NCI-H1436 (cell line): ENCODE results near the gene PHKA1.
"Not testable (repeated sequence)": the region's sequence is repeated elsewhere in the genome, so short reads cannot be mapped to it uniquely, and the experiment has no call there.

Source experiments
- DNase-seq: peaks from one replicate; lab custom pipeline; 2025; lab: John Stamatoyannopoulos, UW

The PHKA1 gene

DNA sequence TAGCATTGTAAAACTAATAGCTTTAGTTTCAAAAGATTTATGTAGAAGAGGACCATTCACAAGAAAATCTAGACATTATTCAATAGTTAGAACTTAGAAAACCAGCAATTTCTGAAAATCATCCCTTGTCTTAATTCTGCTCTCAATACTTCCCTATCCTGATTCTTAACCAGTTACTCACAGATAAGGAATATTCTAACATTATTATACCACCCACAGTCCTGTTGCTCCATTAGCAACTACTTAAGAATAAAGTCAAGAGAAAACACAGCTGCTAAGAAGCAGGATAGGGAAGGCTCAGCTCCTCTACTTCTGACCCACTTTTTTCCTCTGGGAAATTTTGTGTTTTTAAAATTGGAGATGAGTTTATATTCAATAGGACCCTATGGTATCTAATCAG is 47.7 kb downstream of the PHKA1 start:
- no peak for DNase-seq

DNA sequence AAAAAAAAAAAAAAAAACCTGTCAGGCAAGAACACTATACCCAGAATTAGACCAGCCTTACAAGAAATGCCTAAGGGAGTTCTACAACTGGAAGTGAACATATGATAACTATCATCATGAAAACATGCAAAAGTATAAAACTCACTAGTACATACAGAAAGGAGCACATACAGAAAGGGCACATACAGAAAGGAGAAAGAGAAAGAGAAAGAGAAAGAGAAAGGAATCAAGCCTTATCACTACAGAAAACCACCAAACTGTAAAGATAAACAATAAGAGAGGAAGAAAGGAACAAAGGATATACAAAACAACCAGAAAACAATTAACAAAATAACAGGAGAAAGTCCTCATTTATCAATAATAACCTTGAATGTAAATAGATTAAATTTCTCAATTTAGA is 50.4 kb downstream of the PHKA1 start:
- no peak for DNase-seq

GRCh38 chrX:72662020-72662747 is 51.9 kb downstream of the PHKA1 start:
- no peak for DNase-seq

- no peak for DNase-seq
These were observed 54.4 kb downstream of the PHKA1 start for GRCh38 chrX:72659723-72660122.

GRCh38 chrX:72652082-72652481 is 62.0 kb downstream of the PHKA1 start:
- DNase-seq, result no peak

DNA sequence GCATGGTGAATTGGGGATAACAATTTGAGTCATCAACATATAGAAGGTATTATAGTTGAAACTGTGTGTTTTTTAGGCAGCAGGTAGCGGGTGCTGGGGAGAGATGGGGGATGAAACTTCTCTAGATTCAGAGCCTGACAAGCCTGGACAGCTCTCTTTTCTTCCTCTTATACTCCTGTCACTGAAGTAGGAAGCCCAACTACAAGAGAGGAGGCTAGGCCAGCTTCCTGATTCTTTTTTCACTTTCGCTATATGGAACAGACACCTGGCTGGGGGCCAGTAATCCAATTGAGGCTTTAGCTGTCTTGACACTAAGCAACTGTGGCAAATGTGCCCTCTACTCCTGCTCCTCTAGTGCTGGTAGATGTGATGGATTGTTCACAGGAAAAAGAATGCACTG is 69.2 kb downstream of the PHKA1 start:
- no peak for DNase-seq

DNA sequence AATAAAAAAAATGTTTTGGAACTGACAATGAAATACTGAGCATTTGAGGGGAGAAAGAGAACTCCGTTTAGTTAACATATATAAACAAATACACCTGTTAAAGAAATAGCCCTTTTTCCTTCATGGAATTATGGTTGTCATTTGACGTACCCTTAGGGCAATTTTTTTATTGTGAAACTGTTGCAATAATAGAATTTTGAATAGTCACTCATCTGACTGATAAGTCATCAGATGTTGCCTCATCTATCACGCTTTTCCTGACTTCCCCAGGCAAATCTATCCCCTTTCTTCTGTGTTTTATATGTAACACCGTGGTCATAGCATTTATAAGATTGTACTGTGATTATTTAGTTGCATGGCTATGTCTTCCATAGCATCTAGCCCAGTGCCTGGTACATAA is 72.5 kb downstream of the PHKA1 start:
- no peak for DNase-seq

DNA sequence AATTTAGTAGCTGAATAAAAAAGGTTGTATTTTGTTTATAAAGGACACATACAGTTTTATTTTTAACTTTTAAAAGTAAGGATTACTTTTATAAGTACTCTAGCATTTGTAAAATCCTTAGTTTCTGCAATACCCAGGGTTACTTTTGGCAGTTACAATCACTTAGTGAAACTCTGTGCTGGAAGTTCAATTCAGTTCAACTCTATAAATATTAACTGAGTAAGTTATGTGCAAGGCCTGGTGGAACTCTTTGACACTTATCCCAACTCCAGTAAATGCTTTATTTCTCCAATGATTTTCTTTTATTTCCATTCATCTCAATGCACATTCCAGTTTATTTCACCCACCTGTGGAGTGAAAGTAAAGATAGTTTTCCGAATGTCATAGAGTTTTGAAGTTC is 78.2 kb downstream of the PHKA1 start:
- DNase-seq, result no peak

- no peak for DNase-seq
These were observed 79.8 kb downstream of the PHKA1 start for GRCh38 chrX:72634331-72634730.

DNA sequence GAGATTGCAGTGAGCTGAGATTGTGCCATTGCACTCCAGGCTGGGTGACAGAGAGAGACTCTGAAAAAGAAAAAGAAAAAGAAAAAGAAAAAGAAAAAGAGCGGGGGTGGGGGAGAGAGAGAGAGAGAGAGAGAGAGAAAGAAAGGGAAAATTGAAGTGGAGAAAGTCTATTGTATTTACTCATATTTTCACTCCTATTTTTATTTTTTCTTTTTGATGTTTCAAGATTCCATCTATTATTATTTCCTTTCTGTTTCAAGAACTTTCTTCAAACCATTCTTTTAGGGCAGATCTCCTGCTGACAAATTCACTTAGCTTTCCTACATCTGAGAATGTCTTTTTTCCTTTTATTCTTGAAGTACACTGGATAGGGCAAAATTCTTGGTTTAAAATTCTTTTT is 83.9 kb downstream of the PHKA1 start:
- no peak for DNase-seq

DNA sequence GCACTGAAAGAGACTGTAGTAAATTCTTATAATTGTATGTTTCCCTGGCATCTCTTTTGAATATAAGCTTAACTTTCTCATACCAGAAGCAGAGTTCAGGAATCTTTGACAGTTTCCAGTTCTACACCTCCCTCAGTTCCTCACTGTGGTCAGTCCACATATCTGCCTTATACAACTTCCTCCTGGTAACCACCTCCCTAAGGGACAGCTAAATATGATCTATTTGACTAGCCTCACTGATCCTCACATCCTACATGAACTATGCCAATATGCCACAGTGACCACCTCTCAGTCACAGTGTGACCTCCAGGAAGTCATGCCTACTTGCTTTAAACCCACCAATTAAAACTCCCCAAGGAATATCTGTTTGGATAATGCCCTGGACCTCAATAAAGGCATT is 89.9 kb downstream of the PHKA1 start:
- DNase-seq, result no peak

- no peak for DNase-seq
These were observed 92.3 kb downstream of the PHKA1 start for GRCh38 chrX:72621625-72622485.

DNA sequence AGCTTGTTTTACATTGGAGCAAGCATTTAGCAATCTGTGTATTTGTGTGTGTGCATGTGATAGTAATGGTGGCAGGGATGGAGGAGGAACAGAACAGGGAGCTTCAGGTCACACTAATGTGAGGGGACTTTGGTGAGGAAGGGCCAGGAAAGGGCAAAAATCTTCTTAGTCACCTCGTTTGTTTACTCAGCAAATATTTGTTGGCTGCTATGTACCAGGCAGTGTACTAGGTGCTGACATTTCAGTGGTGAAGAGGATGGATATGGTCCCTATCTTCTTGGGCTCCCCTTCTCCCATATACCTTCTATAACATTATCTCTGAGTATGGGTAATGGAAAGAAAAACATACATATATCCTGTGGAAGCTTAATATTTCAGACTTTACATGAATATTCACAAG is 92.9 kb downstream of the PHKA1 start:
- no peak for DNase-seq

GRCh38 chrX:72620550-72621145 is 93.5 kb downstream of the PHKA1 start:
- DNase-seq, result no peak

DNA sequence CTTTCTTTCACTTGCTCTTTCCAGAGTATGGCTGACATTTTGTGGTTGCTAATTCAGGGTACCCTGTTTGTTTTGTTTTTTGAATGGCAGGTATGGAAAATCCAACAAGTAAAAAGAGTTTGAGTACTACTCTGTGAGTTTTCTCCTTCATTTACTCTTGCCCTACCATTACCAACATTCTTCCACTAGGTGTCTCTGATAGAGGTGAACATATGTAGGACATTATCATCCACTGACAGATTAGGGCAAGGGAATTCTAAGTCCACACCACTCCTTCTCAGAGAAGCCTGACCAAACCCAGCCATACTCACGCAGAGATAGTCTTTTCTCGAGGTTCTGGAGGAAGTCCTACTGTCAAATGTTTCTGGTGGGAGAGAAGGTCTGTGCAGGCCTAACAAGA is 104.8 kb downstream of the PHKA1 start:
- no peak for DNase-seq

GRCh38 chrX:72604705-72605104 is 109.4 kb downstream of the PHKA1 start:
- no peak for DNase-seq

GRCh38 chrX:72604112-72604511 is 110.0 kb downstream of the PHKA1 start:
- no peak for DNase-seq

- not testable (repeated sequence) for DNase-seq
These were observed 123.1 kb downstream of the PHKA1 start for GRCh38 chrX:72591038-72591437.

DNA sequence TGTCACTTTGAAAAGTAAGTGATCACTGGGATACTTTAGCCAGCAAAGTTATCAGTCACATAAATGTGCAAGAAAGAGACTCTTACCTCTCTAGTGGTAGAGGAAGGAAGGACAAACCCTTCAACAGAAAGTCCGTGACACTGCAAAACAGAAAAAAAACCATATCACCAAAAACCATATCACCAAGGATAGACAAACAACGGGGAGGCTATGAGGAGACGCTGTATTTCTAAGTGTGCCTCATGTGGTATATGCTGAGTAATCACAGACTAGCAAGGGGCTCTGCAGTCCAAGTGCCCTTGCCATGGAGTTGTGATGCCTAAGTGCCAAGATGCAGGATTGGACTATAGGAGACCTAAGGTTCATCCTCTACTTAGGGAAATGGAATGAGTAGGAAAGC is 129.9 kb downstream of the PHKA1 start:
- no peak for DNase-seq

DNA sequence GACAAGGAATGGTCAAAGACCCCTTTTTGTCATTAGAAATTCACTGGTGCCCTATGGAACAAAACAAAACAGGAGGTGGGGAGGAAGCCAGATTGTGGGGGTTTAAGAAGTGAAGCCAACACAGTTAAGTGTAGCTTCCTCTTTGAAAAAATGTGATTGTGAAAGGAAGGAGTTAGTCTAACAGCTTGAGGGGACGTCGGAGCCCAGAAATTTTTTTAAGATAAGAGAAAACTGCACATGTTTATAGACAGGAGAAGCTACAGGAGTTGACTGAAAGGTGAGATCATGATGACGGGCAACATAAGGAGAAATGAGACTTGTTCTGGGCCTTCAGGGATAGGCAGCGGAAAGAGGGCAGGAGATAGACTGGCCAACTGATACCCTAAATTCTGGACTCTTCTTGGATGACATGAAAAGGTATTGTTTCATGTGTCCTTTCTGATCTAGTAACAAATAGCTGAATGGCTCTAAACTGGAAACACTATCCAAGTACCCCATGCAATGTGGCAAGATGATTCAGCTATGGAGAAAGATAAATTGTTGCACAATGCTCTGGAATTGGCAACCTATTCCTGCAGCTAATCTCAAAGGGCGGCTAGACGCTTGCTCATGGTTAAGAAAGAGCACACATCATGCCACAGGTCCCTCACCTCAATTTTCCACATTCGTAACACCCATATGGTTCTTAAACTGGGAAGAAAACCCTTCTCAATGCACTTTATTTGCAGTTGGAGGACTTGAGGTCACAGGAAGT is 137.8 kb downstream of the PHKA1 start:
- no peak for DNase-seq

GRCh38 chrX:72573158-72573511 is 141.0 kb downstream of the PHKA1 start:
- no peak for DNase-seq
